Ascending aorta (tissue), 2 donors: ENCODE measurements around the gene CYP4A11. TPM values are rescaled to one million over a fixed set of nuclear protein-coding genes. Genes with fewer than 3 reads are reported as not detected.
"Not testable (repeated sequence)": the region's sequence is repeated elsewhere in the genome, so short reads cannot be mapped to it uniquely, and the experiment has no call there.

Source experiments
- DNase-seq, 2 donors: peaks; one replicate each; pipeline ENCODE4 v3.0.0-alpha.2; 2019; ENCODE audit warnings: low spot score in 2 of 2
- H3K27ac ChIP-seq, 2 donors: fragments of 200-600 bp; sonication (generic); one replicate each; pipeline ENCODE4 v1.5.1; 2016 to 2017; ENCODE audit warnings: mild to moderate bottlenecking in 1 of 2
- H3K27me3 ChIP-seq: fragments of 200-600 bp; sonication (generic); one replicate; pipeline ENCODE4 v1.5.1; 2017
- H3K36me3 ChIP-seq, 2 donors: fragments of 200-600 bp; sonication (generic); one replicate each; pipeline ENCODE4 v1.5.1; 2016
- H3K4me1 ChIP-seq, 2 donors: fragments of 200-600 bp; sonication (generic); one replicate each; pipeline ENCODE4 v1.5.1; 2016 to 2017; ENCODE audit warnings: mild to moderate bottlenecking in 1 of 2
- H3K4me3 ChIP-seq, 2 donors: fragments of 200-600 bp; sonication (generic); one replicate each; pipeline ENCODE4 v1.5.1; 2016 to 2017; ENCODE audit warnings: mild to moderate bottlenecking in 1 of 2
- H3K9me3 ChIP-seq, 2 donors: fragments of 200-600 bp; sonication (generic); one replicate each; pipeline ENCODE4 v1.5.1; 2016
- CTCF ChIP-seq, 3 experiments: fragments of 200-600 bp in 2 of 3; fragments of 450-650 bp in 1 of 3; sonication (generic) in 2 of 3; IDR thresholded peaks; one replicate each; pipeline ENCODE4 v1.5.1; 2016 to 2019; ENCODE audit warnings: antibody characterized with exemption in 3 of 3, mild to moderate bottlenecking in 1 of 3, moderate library complexity in 1 of 3
- intact Hi-C: fragments of 100-400 bp; cut with DNase I; formaldehyde crosslinking; loops from one replicate; pipeline ENCODE4 v1.15.1; 2023
- total RNA-seq: library from RNA; depleted of rRNA; stranded (reverse); fragments of >200 nt; gene quantifications from one replicate; pipeline ENCODE4 v1.1.0, GENCODE V29; 2016

CYP4A11 gene
- total RNA-seq, 1 donor from 2014 or later = not detected

GRCh38 chr1:46931151-46931550, 10.1 kb downstream of the CYP4A11 start:
- no peak for DNase-seq
- Histone ChIP-seq H3K36me3 (no peaks in the 10 kb centered on the region), H3K4me3 (no peak overlapping the region), H3K27ac (no peak overlapping the region), H3K4me1 (no peaks in the 10 kb centered on the region), H3K27me3 (no peaks in the 10 kb centered on the region), H3K9me3 (no peaks in the 10 kb centered on the region)
- no peak for TF ChIP-seq CTCF (IDR thresholded peaks at IDR 0.05)
- intact Hi-C loops = no loop called here

- H3K36me3 ChIP-seq = no peaks in the 10 kb centered on the region
- no peak for TF ChIP-seq CTCF (IDR thresholded peaks at IDR 0.05)
- H3K9me3 ChIP-seq = no peaks in the 10 kb centered on the region
- no peak overlapping the region for H3K27ac ChIP-seq
- no peaks in the 10 kb centered on the region for H3K27me3 ChIP-seq
- H3K4me1 ChIP-seq = no peaks in the 10 kb centered on the region
- intact Hi-C loops = no loop called here
- DNase-seq = no peak
- no peak overlapping the region for H3K4me3 ChIP-seq
These were observed 13.9 kb downstream of the CYP4A11 start for GRCh38 chr1:46927249-46927835.

GRCh38 chr1:46910790-46911189, 30.5 kb downstream of the CYP4A11 start:
- DNase-seq = no peak
- intact Hi-C loops = no loop called here
- Histone ChIP-seq H3K36me3 (no peaks in the 10 kb centered on the region), H3K4me1 (no peaks in the 10 kb centered on the region), H3K9me3 (peaks cover 0 to 8% of the 10 kb centered on the region in 2 donors), H3K4me3 (no peak overlapping the region), H3K27me3 (no peaks in the 10 kb centered on the region), H3K27ac (no peak overlapping the region)
- no peak for TF ChIP-seq CTCF (IDR thresholded peaks at IDR 0.05)

- Histone ChIP-seq H3K4me1 (no peaks in the 10 kb centered on the region), H3K4me3 (no peak overlapping the region), H3K27ac (no peak overlapping the region), H3K9me3 (no peaks in the 10 kb centered on the region), H3K27me3 (no peaks in the 10 kb centered on the region), H3K36me3 (no peaks in the 10 kb centered on the region)
- no peak for TF ChIP-seq CTCF (IDR thresholded peaks at IDR 0.05)
- DNase-seq = no peak
- intact Hi-C loops = no loop called here
These were observed 37.8 kb downstream of the CYP4A11 start for GRCh38 chr1:46903481-46903880.

GRCh38 chr1:46900401-46900800, 40.9 kb downstream of the CYP4A11 start:
- Histone ChIP-seq H3K27me3 (no peaks in the 10 kb centered on the region), H3K4me3 (no peak overlapping the region), H3K36me3 (no peaks in the 10 kb centered on the region), H3K4me1 (no peaks in the 10 kb centered on the region), H3K9me3 (no peaks in the 10 kb centered on the region), H3K27ac (no peak overlapping the region)
- DNase-seq = no peak
- TF ChIP-seq CTCF (IDR thresholded peaks at IDR 0.05) = no peak
- intact Hi-C loops = no loop called here

- H3K36me3 ChIP-seq, H3K4me3 ChIP-seq, DNase-seq, H3K4me1 ChIP-seq, H3K27ac ChIP-seq, H3K9me3 ChIP-seq, intact Hi-C loops, H3K27me3 ChIP-seq: not testable (repeated sequence)
These were observed 59.6 kb downstream of the CYP4A11 start for GRCh38 chr1:46881656-46882055.

Other genes starting within 250 kb of the CYP4A11 start
- gene EFCAB14, start 222.4 kb downstream of the CYP4A11 start, total RNA-seq = 99.8 TPM
- gene CYP4B1, start 142.4 kb downstream of the CYP4A11 start, total RNA-seq = 243 TPM
- gene CYP4X1, start 82.2 kb upstream of the CYP4A11 start, total RNA-seq = 17.2 TPM
- 4.8 TPM for gene CYP4Z1, start 125.8 kb upstream of the CYP4A11 start, total RNA-seq
- gene CYP4A22, start 196.0 kb upstream of the CYP4A11 start, total RNA-seq = not detected
- gene PDZK1IP1, start 248.6 kb upstream of the CYP4A11 start, total RNA-seq = not detected